NB4 (cell line): ENCODE results near the gene WNT3.

Source experiments
- POLR2A ChIP-seq: IDR thresholded peaks from 2 replicates; pipeline ENCODE4 v1.6.1; 2011; ENCODE audit warnings: mild to moderate bottlenecking; ENCODE audit not compliant: insufficient read length; ENCODE audit errors: extremely low read depth
- TF ChIP-seq, protein P1 (sequence below): IDR thresholded peaks from one replicate; pipeline ENCODE4 v1.5.1; 2012; ENCODE audit warnings: low read depth, low read length
- TF ChIP-seq, protein P2 (sequence below): IDR thresholded peaks from 2 replicates; pipeline ENCODE4 v1.6.1; 2011; ENCODE audit warnings: low read depth, low read length

DNA sequence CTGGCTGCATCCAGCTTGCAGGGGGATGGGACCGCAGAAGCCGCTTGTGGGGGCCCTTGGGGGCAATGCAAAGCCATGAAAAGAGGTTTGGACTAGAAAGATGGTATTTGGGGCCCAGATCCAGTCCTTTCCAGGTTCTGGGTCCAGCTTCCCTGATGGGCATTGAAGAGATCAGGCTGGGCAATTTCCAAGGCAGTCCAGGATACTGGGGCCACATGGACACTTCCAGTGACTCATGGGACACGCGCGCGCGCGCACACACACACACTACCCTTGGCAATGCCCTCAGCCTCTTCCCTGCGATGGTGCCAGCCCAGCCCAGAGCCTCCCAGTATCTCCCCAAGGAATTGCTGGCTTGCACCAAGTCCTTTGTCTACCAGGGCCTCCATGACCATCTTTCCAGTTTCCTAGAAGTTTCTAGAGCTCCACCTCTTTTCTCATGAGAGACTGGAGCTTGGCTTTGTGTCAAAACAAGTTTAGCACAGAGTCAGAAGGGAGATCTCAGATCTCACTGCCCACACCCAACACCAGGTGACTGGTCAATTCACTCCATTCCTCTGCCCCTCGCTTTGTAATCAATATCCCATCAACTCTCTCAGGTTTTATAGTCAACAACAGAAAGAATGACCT lies 44.3 kb downstream of the WNT3 start:
- no peak for TF ChIP-seq POLR2A
- TF ChIP-seq, protein P1, sequence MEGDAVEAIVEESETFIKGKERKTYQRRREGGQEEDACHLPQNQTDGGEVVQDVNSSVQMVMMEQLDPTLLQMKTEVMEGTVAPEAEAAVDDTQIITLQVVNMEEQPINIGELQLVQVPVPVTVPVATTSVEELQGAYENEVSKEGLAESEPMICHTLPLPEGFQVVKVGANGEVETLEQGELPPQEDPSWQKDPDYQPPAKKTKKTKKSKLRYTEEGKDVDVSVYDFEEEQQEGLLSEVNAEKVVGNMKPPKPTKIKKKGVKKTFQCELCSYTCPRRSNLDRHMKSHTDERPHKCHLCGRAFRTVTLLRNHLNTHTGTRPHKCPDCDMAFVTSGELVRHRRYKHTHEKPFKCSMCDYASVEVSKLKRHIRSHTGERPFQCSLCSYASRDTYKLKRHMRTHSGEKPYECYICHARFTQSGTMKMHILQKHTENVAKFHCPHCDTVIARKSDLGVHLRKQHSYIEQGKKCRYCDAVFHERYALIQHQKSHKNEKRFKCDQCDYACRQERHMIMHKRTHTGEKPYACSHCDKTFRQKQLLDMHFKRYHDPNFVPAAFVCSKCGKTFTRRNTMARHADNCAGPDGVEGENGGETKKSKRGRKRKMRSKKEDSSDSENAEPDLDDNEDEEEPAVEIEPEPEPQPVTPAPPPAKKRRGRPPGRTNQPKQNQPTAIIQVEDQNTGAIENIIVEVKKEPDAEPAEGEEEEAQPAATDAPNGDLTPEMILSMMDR = no peak
- TF ChIP-seq, protein P2, sequence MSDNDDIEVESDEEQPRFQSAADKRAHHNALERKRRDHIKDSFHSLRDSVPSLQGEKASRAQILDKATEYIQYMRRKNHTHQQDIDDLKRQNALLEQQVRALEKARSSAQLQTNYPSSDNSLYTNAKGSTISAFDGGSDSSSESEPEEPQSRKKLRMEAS = no peak
